ENCODE data around the gene HLTF. TPM values are rescaled to one million over a fixed set of nuclear protein-coding genes. Genes with fewer than 3 reads are reported as not detected.

The HLTF gene
- total RNA-seq, 6 donors from 2014 or later: 14.1 to 26.2 (median 19.0) TPM

- no peak for DNase-seq
- Histone ChIP-seq H3K36me3 (peaks cover 3 to 46% (median 9%) of the 10 kb centered on the region in 4 donors), H3K4me3 (no peak overlapping the region), H3K27me3 (no peaks in the 10 kb centered on the region), H3K4me1 (no peaks in the 10 kb centered on the region), H3K27ac (no peak overlapping the region), H3K9me3 (no peaks in the 10 kb centered on the region)
- no peak for ATAC-seq (ENCODE audit: low FRiP score in 2 of 2)
- WGBS, 2 donors: 58 to 70% methylated on average over 1 of the region's 1 CpG
- TF ChIP-seq EP300 (IDR thresholded peaks at IDR 0.05) (no peak), CTCF (IDR thresholded peaks at IDR 0.05) (no peak), POLR2AphosphoS5 (IDR thresholded peaks at IDR 0.05) (no peak), POLR2A (IDR thresholded peaks at IDR 0.05) (no peak)
Measured at GRCh38 chr3:149042789-149043386, 43.4 kb downstream of the HLTF start.

- TF ChIP-seq POLR2A (IDR thresholded peaks at IDR 0.05) (no peak), POLR2AphosphoS5 (IDR thresholded peaks at IDR 0.05) (no peak), EP300 (IDR thresholded peaks at IDR 0.05) (no peak), CTCF (IDR thresholded peaks at IDR 0.05) (no peak)
- H3K9me3 ChIP-seq: no peaks in the 10 kb centered on the region
- ATAC-seq (ENCODE audit: low FRiP score in 2 of 2) (no peak), DNase-seq (no peak)
- no peak overlapping the region for H3K27ac ChIP-seq
- WGBS, 2 donors: 75 to 89% methylated on average over 2 of the region's 2 CpGs
- no peak overlapping the region for H3K4me3 ChIP-seq
- peaks cover 3 to 41% (median 14%) of the 10 kb centered on the region in 4 donors for H3K36me3 ChIP-seq
- no peaks in the 10 kb centered on the region for H3K4me1 ChIP-seq
- no peaks in the 10 kb centered on the region for H3K27me3 ChIP-seq
Measured at GRCh38 chr3:149038322-149038721, 48.0 kb downstream of the HLTF start.

- 91 to 94% methylated on average over 4 of the region's 4 CpGs for WGBS, 2 donors
- DNase-seq: no peak
- ATAC-seq (ENCODE audit: low FRiP score in 2 of 2): no peak
Measured at GRCh38 chr3:149037684-149038083, 48.6 kb downstream of the HLTF start.

GRCh38 chr3:149031096-149031495, 55.2 kb downstream of the HLTF start:
- no peak for TF ChIP-seq POLR2A (IDR thresholded peaks at IDR 0.05)
- no peak for TF ChIP-seq POLR2AphosphoS5 (IDR thresholded peaks at IDR 0.05)
- no peak for TF ChIP-seq EP300 (IDR thresholded peaks at IDR 0.05)
- TF ChIP-seq CTCF (IDR thresholded peaks at IDR 0.05): no peak
- ATAC-seq (ENCODE audit: low FRiP score in 2 of 2) (no peak), DNase-seq (no peak)
- H3K9me3 ChIP-seq: no peaks in the 10 kb centered on the region
- H3K27me3 ChIP-seq: no peaks in the 10 kb centered on the region
- H3K4me1 ChIP-seq: no peaks in the 10 kb centered on the region
- H3K27ac ChIP-seq: no peak overlapping the region
- H3K4me3 ChIP-seq: no peak overlapping the region
- H3K36me3 ChIP-seq: peaks cover 4 to 40% (median 10%) of the 10 kb centered on the region in 4 donors
- 81 to 83% methylated on average over 2 of the region's 2 CpGs for WGBS, 2 donors

More at GRCh38 chr3:149037684-149038083, 48.6 kb downstream of the HLTF start:
- H3K9me3 ChIP-seq: no peaks in the 10 kb centered on the region
- H3K4me1 ChIP-seq: no peaks in the 10 kb centered on the region
- H3K4me3 ChIP-seq: no peak overlapping the region
- no peaks in the 10 kb centered on the region for H3K27me3 ChIP-seq
- no peak for TF ChIP-seq POLR2A (IDR thresholded peaks at IDR 0.05)
- no peak for TF ChIP-seq CTCF (IDR thresholded peaks at IDR 0.05)
- TF ChIP-seq EP300 (IDR thresholded peaks at IDR 0.05): no peak
- no peak for TF ChIP-seq POLR2AphosphoS5 (IDR thresholded peaks at IDR 0.05)
- H3K36me3 ChIP-seq: peaks cover 3 to 41% (median 14%) of the 10 kb centered on the region in 4 donors
- H3K27ac ChIP-seq: no peak overlapping the region

- Histone ChIP-seq H3K27ac (no peak overlapping the region), H3K36me3 (peaks cover 7 to 76% (median 30%) of the 10 kb centered on the region in 4 donors), H3K4me3 (no peak overlapping the region), H3K4me1 (no peaks in the 10 kb centered on the region), H3K27me3 (no peaks in the 10 kb centered on the region), H3K9me3 (no peaks in the 10 kb centered on the region)
- DNase-seq (no peak), ATAC-seq (ENCODE audit: low FRiP score in 2 of 2) (no peak)
- TF ChIP-seq POLR2AphosphoS5 (IDR thresholded peaks at IDR 0.05) (no peak), POLR2A (IDR thresholded peaks at IDR 0.05) (no peak)
- 42 to 46% methylated on average over 4 of the region's 4 CpGs for WGBS, 2 donors
Measured at GRCh38 chr3:149026718-149027117, 59.6 kb downstream of the HLTF start.
